Type B pancreatic cell (in vitro differentiated cells): ENCODE results near the gene TMEM248. TPM values are rescaled to one million over a fixed set of nuclear protein-coding genes. Genes with fewer than 3 reads are reported as not detected.
"Not testable (repeated sequence)": the region's sequence is repeated elsewhere in the genome, so short reads cannot be mapped to it uniquely, and the experiment has no call there.

Experiments used
- DNase-seq: peaks from one replicate; pipeline ENCODE4 v3.0.0; 2021; ENCODE audit warnings: mixed read lengths; ENCODE audit not compliant: unreplicated experiment; ENCODE audit errors: extremely low spot score
- H3K27ac Mint-ChIP-seq: 2 replicates; pipeline ENCODE4 v1.8.0; 2021; ENCODE audit warnings: mild to moderate bottlenecking, mixed read lengths
- H3K27me3 Mint-ChIP-seq: 2 replicates; pipeline ENCODE4 v1.8.0; 2021; ENCODE audit warnings: mixed read lengths
- H3K36me3 Mint-ChIP-seq: 2 replicates; pipeline ENCODE4 v1.8.0; 2021; ENCODE audit warnings: mixed read lengths
- H3K4me1 Mint-ChIP-seq: one replicate; pipeline ENCODE4 v1.8.0; 2021; ENCODE audit warnings: mixed read lengths; ENCODE audit not compliant: unreplicated experiment
- H3K4me3 Mint-ChIP-seq: 2 replicates; pipeline ENCODE4 v1.8.0; 2021; ENCODE audit warnings: mild to moderate bottlenecking, mixed read lengths
- H3K9me3 Mint-ChIP-seq: 2 replicates; pipeline ENCODE4 v1.8.0; 2021; ENCODE audit warnings: mixed read lengths
- CTCF ChIP-seq: fragments of 200-600 bp; sonication (generic); conservative IDR thresholded peaks from 2 replicates; pipeline ENCODE4 v1.5.0; 2021; ENCODE audit warnings: antibody characterized with exemption, mild to moderate bottlenecking
- total RNA-seq: library from RNA; stranded (reverse); gene quantifications from 2 replicates; pipeline ENCODE4 v1.2.1, GENCODE V29; 2021; ENCODE audit warnings: low replicate concordance

TMEM248 gene
- total RNA-seq, 1 donor from 2014 or later, result 71.6 TPM

- H3K27me3 Mint-ChIP-seq, result no peaks in the 10 kb centered on the region
- no peak for TF ChIP-seq CTCF
- H3K9me3 Mint-ChIP-seq, result no peaks in the 10 kb centered on the region
- no peak overlapping the region for H3K4me3 Mint-ChIP-seq
- H3K4me1 Mint-ChIP-seq, result no peaks in the 10 kb centered on the region
- no peak overlapping the region for H3K27ac Mint-ChIP-seq
- H3K36me3 Mint-ChIP-seq, result no peaks in the 10 kb centered on the region
- DNase-seq, result no peak
Observed at GRCh38 chr7:66912195-66912594, 8.8 kb upstream of the TMEM248 start.

GRCh38 chr7:66913118-66914037, 7.6 kb upstream of the TMEM248 start:
- H3K4me3 Mint-ChIP-seq, result no peak overlapping the region
- H3K36me3 Mint-ChIP-seq, result no peaks in the 10 kb centered on the region
- no peak for DNase-seq
- no peak overlapping the region for H3K27ac Mint-ChIP-seq
- TF ChIP-seq CTCF, result no peak
- no peaks in the 10 kb centered on the region for H3K27me3 Mint-ChIP-seq
- H3K4me1 Mint-ChIP-seq, result no peaks in the 10 kb centered on the region
- H3K9me3 Mint-ChIP-seq, result no peaks in the 10 kb centered on the region

- H3K36me3 Mint-ChIP-seq, H3K27me3 Mint-ChIP-seq, H3K4me3 Mint-ChIP-seq, H3K9me3 Mint-ChIP-seq, DNase-seq, H3K27ac Mint-ChIP-seq: not testable (repeated sequence)
- peaks cover 14% of the 10 kb centered on the region for H3K4me1 Mint-ChIP-seq
Observed at GRCh38 chr7:66917904-66918303, 3.1 kb upstream of the TMEM248 start.

- no peak overlapping the region for H3K27ac Mint-ChIP-seq
- H3K4me1 Mint-ChIP-seq, result peaks cover 14% of the 10 kb centered on the region
- peaks cover 3% of the 10 kb centered on the region for H3K27me3 Mint-ChIP-seq
- no peaks in the 10 kb centered on the region for H3K9me3 Mint-ChIP-seq
- TF ChIP-seq CTCF, result no peak
- DNase-seq, result no peak
- peak overlapping the region; percentile 23 for H3K4me3 Mint-ChIP-seq
- H3K36me3 Mint-ChIP-seq, result peaks cover 4% of the 10 kb centered on the region
Observed at GRCh38 chr7:66919304-66919703, 1.7 kb upstream of the TMEM248 start.

- H3K4me1 Mint-ChIP-seq, result peaks cover 14% of the 10 kb centered on the region
- peaks cover 3% of the 10 kb centered on the region for H3K27me3 Mint-ChIP-seq
- H3K27ac Mint-ChIP-seq, result no peak overlapping the region
- H3K9me3 Mint-ChIP-seq, result no peaks in the 10 kb centered on the region
- TF ChIP-seq CTCF, result no peak
- peak overlapping the region; percentile 23 for H3K4me3 Mint-ChIP-seq
- H3K36me3 Mint-ChIP-seq, result peaks cover 4% of the 10 kb centered on the region
- no peak for DNase-seq
Observed at GRCh38 chr7:66919704-66920103, 1.3 kb upstream of the TMEM248 start.

GRCh38 chr7:66920256-66920655, 769 bp upstream of the TMEM248 start:
- peaks cover 16% of the 10 kb centered on the region for H3K4me1 Mint-ChIP-seq
- no peaks in the 10 kb centered on the region for H3K9me3 Mint-ChIP-seq
- peaks cover 3% of the 10 kb centered on the region for H3K27me3 Mint-ChIP-seq
- peak overlapping the region; percentile 55 for H3K4me3 Mint-ChIP-seq
- peaks cover 7% of the 10 kb centered on the region for H3K36me3 Mint-ChIP-seq
- no peak for TF ChIP-seq CTCF
- no peak overlapping the region for H3K27ac Mint-ChIP-seq
- DNase-seq, result no peak
